Kidney tubule cell (primary cell): ENCODE results near the gene RAI14.
"Not testable (repeated sequence)": the region's sequence is repeated elsewhere in the genome, so short reads cannot be mapped to it uniquely, and the experiment has no call there.

Source experiments
- DNase-seq: peaks from one replicate; pipeline ENCODE4 v3.0.0-alpha.2; 2018; ENCODE audit warnings: low spot score

The RAI14 gene

DNA sequence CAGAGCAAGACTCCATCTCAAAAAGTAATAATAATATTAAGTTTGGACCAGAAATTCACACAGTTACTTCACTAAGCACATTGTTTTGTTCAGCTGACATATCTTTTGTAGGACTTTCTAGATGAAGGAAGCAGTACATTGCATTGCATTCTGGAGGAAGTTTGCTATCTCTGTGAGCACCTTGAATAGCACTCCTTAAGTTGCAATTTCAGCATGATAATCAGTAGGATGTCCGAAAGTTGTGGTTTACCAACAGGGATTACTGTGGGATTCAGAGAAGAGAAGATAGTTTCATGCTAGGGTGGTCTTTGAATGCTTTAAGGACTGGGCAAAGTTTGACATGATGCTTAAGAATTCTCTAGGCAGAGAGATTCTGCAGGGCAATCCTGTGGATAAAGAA is 164.5 kb downstream of the RAI14 start:
- DNase-seq, result no peak

DNA sequence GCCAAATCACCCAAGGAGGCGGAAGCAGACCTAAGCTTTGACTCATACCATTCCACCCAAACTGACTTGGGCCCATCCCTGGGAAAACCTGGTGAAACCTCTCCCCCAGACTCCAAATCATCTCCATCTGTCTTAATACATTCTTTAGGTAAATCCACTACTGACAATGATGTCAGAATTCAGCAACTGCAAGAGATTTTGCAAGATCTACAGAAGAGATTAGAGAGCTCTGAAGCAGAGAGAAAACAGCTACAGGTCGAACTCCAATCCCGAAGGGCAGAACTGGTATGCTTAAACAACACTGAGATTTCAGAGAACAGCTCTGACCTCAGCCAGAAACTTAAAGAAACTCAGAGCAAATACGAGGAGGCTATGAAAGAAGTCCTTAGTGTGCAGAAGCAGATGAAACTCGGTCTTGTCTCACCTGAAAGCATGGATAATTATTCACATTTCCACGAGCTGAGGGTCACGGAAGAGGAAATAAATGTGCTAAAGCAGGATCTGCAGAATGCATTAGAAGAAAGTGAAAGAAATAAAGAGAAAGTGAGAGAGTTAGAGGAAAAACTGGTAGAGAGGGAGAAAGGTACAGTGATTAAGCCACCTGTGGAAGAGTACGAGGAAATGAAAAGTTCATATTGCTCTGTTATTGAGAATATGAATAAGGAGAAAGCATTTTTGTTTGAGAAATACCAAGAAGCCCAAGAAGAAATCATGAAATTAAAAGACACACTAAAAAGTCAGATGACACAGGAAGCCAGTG is 167.0 kb downstream of the RAI14 start:
- no peak for DNase-seq

DNA sequence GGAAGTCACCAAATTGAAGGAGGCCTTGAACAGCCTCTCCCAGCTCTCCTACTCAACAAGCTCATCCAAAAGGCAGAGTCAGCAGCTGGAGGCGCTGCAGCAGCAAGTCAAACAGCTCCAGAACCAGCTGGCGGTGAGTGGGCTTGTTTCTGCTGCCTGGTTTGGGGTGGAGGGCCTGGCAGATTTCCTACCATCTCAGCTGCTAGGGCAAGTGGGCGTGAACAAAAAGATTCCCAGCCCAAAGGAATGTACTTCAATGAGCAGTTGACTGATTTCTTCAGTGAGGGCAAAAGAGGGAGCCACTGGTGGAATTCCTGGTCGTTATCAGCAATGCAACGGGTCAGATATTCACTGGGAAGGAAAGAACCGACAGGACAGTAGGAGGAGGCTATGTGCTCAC is 170.2 kb downstream of the RAI14 start:
- DNase-seq, result no peak

DNA sequence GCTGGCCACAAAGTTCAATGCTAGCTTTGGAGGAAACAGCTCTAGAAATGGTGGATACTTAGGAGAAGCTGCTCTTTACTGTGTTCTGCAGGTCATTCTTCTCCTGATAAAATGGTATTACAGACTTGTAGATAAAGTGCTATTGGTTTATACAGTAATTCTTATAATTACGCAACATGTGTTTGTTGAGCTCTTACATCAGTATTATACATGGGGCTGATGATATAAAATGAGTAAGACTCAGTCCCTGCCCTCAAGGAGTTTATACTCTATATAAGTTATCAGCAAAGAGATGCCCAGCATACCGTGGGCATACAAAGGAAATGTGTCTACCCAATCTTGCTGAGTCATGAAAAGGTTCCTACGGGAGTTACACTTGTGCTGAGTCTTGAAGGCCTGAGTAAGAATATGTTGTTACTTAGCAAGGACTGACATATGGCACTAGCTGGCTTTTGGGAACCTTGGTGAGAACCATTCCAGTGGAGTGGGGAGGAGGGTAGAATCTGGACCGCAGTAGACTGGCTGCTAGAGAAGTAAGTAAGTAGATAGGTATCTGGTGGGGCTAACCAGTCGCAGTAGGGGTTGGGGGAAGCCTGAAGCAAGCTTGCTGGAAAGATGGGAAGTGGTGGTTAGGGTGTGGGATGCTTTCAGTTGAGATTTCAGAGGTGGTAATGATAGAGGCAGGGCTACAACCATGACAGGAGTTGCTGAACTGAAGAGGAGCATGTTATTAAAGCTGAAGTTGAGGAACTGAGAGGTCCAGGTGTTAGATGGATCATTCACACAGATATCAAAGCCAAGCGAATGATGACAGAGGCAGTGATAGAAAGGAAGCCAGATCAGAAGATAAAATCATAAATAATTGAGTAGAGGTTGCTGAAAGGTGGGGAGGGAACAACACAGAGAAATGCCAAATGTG is 171.7 kb downstream of the RAI14 start:
- DNase-seq, result no peak

DNA sequence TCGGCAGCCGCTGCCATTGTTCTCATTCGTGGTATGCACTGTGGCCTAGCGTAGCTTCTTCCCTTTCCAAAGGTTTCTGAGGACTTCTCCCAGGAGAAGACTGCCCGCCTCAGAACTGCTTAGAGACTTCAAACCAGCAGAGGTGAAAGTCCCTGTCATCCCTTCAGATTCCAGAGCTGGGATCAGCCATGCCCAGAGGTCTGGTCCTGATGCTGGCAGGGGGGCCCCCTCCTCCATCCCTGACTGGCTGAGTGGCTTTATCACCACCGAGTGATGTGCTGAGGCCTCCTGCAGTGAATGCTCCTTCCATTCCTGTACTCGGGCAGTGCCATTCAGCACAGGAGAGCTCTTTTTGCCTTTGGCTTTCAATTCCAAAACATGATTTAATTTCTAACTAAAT is 174.7 kb downstream of the RAI14 start:
- not testable (repeated sequence) for DNase-seq

DNA sequence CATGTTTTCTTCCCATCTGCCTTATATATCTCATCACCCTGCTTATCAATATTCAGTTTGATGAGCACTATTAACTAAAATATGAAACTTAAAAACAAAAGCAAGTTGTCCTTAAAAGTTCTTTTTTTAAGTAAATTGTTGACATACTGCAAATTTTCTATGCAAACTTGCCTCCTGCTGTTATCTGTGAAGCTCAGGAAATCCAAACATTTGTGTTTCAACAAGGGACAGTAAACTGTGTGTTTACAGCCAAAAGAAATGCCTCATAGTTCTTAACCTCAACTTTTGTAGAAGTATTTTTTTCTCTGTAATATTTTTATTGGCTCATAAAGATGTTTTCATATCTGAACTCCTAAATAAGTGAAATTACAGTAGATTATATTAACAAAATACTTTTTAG is 175.2 kb downstream of the RAI14 start:
- no peak for DNase-seq

DNA sequence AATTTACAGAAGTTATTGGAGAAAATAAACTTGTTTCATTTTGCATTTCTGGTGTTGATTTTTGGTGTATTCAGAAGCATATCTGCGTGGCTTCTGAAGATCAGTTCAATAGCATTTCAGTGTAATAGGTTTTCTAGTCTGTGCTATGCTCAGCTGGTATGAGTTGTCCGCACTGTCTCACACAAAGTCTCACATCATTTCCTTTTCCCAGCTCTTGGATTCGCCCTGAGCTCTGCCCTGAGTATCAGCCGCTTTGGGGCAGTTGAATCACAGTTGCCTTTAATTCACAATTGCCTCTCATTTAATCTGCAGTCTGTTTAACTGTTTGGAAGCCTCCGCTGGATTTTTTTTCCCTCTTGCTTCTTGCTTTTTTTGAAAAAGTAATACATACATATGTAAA is 176.4 kb downstream of the RAI14 start:
- no peak for DNase-seq

DNA sequence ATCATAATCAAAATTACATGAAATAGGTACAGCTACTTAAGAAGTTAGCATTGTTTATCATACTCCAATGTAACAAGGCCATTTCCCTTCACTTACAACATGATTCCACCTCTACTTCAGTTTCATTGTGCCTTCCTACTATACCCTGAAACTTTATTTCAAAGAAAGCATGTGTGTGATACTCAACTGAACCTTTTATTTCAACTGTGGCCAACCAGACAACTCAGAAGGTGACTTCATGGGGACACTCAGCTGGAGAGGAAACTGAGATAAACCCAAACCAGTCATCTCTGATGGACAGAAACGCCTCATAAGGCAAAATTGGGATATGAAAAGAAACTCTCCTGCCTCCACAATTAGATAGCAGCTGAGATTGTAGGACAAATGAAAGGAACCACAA is 177.0 kb downstream of the RAI14 start:
- no peak for DNase-seq

DNA sequence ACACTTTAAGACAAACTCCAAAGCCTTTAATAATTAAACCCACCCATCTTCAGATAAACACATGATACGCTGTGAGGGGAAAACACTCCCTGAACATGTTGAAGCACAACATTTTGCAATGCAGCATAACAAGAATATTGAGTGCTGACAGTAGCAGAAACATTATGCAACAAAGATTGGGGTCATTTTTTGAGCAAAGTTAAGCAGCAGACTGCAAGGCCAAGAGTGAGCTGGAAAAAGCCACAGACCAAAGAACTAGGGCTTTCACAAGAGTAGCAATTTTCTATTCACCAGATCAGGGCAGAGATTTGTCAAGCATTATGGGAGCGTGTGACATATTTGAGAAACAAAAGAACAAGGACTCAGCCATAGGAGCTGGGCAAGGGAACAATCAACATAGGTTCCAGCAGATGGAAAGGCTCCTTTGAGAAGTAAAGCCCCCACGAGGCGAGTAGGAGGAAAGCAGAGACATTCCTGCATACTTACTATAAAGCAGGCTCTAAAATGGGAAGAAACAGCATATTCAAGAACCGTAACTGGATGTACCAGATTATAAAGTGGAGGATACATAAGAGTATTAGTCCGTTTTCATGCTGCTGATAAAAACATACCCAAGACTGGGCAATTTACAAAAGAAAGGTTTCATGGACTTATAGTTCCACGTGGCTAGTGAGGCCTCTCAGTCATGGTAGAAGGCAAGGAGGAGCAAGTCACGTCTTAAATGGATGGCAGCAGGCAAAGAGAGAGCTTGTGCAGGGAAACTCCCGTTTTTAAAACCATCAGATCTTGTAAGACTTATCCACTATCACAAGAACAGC is 178.1 kb downstream of the RAI14 start:
- DNase-seq, result no peak

DNA sequence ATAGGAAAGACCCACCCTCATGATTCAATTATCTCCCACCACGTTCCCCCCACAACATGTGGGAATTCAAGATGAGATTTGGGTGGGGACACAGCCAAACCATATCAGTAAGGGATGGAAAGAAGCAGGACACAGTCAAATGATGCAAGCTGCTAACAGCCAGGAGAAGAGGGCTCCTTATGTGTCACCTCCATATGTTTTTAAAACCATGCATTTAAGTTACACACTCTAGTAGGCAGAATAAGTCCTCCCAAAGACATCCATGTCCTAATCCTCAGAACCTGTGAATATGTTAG is 178.6 kb downstream of the RAI14 start:
- DNase-seq, result no peak

DNA sequence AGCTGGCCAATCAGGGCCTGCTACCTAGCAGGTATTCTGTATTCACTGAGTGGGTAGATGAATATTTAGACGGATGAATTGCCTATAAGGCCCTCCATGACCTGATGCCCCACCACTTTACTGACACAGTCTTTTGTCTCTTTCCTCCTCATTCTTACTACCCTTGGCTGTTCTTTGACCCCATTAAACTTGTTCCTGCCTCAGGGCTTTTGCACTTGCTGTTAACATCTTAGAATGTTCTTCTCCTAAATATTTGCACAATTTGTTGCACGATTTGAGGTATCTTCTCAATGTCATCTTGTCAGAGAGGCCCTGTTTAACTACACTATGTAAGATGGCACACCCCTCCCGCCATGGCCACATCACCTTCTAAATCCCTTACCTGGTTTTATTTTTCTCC is 179.5 kb downstream of the RAI14 start:
- DNase-seq, result no peak

DNA sequence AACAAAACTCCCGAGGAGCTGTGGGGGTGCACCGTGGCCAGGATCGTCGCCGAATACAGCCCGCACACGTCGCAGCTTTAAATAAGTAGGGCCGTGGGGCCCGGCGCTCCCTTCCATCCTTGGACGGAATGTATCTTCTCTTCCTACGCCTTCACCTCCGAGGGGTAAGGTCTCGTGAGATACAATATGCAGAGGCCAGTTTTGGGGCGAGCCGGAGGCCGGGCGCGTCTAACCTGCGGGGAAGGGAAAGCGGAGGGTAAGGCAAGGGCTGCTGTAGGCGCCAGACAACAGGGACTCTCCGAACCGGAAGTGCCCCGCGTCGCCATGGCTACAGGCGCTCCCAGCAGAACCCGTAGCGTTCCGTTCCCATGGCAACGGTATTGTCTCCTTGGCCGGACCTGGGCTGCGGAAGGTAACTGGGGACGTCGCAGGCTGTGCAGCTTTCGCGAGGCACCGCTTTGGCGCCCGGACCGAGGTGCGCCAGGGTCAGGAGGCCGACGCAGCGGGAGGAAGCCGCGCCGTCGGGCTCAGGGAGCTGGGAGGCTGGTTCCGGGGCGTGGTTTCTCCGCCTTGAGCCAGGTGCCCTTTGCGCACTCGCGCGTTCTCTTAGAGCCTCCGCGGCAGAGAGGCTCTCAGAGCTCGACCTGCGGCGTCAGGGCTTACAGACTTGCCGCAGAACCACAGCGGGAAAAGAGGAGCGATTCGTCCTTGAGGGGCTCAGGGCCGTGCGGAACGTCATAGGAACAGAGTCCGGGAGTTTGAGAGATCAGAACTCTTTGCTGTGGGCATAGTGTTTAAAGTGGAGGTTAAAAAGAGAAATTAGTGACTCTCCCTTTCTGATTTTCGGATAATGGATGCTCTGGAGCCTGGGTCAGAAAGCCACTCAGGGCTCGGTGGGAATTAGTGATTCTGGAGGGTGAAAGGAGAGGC is 182.9 kb downstream of the RAI14 start, which contains the start of gene TTC23L:
TTC23L (plus strand) TSS at position 380 of the 930 bp plus-strand sequence. CDS start 1,508 bp downstream, outside the sequence.
- peak; percentile 92 for DNase-seq

DNA sequence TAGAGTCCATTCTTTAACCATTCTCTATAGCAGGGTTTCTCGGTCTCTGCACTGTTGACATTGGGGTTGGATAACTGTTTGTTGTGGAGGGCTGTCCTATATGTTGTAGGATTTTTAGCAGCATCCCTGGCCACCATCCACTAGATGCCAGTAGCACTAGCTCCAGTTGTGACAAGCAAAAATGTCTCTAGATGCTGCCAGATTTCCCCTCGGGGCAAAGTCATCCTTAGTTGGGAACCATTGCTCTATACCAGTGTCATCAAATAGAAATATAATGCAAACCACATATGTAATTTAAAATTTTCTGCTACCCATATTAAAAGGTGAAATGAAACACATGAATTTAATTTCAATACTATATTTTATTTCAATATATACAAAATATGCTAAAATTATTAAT is 185.7 kb downstream of the RAI14 start:
- DNase-seq, result no peak

DNA sequence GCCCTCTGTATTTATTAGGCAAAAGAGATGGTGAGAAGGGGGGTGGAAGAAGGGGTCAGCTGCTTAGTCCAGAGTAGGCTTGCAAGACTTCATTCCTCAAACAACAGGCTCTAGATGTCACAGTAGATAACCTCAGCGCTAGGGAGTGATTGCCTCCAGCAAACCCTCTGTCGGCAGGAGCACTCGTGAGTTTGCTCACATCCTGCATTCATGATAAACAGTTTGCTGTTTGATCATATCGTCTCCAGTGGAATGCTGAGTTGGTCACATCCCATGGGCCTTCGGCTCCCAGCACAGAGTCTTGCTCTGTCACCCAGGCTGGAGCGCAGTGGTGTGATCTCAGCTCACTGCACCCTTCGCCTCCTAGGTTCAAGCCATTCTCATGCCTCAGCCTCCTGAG is 186.4 kb downstream of the RAI14 start:
- no peak for DNase-seq

DNA sequence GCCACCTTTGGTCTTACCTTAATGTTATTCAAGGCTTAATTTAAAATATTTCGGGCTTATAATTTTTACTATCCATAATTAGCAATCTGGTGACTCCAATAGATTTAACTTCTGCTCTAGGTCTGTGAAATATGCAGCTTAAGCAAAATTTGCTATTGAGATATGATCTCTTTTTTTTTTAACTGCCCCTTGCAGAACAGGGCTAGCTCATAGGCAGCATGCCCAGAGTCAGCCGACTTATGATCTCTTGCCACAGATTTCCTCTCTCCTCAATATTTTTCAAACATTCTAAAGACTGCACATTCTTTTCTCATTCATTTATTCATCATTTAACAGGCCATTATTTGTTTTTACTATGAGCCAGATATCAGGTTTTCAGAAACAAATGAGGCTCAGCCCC is 187.4 kb downstream of the RAI14 start:
- DNase-seq, result no peak

DNA sequence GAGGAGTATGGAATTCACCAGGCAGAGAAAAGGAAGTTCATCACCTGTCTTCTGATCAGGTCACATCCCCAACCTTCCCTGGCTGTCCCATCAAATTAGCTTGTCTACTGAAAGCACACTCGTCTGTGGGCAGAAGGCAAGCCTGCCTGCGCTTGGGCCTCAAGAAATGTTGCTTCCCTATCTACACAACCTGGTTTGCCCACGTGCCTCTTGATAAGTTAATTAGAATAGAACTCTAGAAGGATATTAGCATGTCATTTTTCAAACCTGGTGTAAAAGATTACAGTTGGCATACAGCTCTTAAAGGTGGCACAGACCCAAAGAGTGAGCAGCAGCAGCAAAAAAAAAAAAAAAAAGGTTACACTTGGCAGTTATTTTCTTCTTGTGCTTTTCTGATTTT is 188.0 kb downstream of the RAI14 start:
- no peak for DNase-seq

DNA sequence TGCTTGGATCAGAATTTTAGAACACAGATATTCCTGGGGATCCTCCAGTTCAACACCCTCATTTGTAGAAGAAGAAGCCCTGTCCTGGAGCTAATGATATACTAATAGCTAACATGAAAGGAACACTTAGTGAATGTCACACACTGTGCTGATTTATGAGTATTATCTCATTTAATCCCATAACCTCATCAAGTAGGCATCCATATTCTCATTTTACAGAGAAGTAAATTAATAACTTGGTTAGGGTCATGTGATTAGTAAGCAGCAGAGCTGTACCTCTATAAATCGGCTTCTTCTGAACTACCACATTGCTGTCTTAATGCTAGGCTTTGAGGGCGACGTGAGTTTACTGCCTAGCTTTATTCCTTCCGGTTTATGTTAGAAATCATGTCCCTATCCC is 188.9 kb downstream of the RAI14 start:
- no peak for DNase-seq

DNA sequence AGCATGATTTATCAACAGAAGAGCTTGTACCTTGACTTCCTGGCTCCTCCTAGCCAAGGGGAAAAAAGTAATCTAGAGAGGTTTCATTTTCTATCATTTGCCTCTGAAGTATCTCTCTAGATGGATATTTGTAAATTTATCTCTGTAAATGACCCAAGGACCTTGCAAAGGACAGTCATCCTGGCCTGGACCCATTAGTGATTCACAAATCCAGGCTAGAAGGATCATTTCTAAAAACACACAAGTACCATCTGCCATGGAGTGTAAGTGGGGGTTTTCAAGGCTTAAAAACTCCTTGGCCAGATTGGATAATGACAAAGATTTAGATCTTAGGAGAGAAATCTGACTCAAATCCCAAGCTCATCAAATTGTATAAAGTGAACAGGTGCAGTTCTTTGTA is 190.9 kb downstream of the RAI14 start:
- no peak for DNase-seq

DNA sequence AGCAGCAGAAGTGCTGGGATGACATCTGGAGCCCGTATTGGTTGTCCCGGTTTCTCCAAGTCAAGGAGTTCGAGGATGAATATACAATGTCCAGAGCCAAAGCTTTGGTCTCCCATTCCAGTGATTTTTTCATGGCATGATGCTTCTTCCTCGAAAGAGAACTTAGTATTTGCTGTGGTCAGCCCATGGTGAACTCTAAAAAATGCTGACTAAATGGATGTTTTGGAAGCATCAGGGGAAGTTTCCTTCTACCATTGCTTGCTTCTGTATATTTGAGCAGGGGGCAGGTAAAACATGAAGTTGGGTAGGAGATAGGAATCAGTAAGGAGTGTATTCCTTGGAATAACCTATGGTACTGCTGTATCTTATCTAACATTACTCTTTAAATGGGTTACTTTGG is 191.4 kb downstream of the RAI14 start:
- no peak for DNase-seq

DNA sequence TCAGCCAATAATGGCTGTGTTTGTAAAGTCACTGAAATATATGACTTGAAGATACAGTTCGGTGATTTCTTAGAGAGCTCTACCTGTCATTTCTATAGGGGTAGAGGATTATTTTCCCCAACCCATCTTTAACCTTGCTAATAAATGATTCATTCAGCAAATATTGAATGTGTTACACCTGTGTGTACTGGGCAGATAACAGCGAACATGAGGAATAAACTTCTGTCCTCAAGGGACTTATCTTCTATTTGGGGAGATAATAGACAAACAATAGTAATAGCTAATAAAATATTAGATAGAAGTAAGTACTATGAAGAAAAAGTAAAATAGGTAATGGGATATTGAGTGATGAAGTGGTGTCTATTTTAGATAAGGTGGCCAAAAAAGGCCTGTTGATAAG is 192.1 kb downstream of the RAI14 start:
- no peak for DNase-seq

DNA sequence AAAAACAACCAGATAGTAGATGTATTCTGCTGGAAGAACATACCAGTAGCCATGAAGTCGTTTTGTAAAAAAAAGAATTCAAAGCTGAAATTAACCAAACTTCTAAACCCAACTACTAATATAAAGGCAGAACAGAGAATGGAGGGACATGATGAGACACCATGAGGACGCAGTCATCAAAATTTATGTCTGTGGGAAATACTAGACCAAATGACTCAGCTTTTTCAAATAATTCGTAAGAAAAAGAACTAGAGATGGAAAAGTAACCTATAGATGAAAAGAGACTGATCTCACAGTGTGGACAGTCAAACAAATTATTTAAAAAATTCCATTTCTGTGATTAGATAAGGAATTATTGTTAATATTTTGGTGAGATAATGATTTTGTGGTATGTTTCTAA is 193.1 kb downstream of the RAI14 start:
- no peak for DNase-seq
